ENCODE data around the gene ANGPTL2.

Gene ANGPTL2

GRCh38 chr9:127116957-127117356 lies 5.5 kb downstream of the ANGPTL2 start:
- no peak overlapping the region for H2AFZ ChIP-seq (ENCODE audit: low read depth, low read length)
- no peaks in the 10 kb centered on the region for H3K79me2 ChIP-seq (ENCODE audit: insufficient read depth, low read length)
- H4K20me1 ChIP-seq (ENCODE audit: insufficient read depth, low read length): peaks cover 7% of the 10 kb centered on the region; the same call in 1 of the 2 replicates
- DNase-seq (no peak), ATAC-seq (ENCODE audit: insufficient read depth, low read depth) (no peak)
- no peaks in the 10 kb centered on the region for H3K9me3 ChIP-seq (ENCODE audit: insufficient read depth, low read length, severe bottlenecking)
- TF ChIP-seq CTCF (IDR thresholded peaks at IDR 0.05; ENCODE audit: borderline replicate concordance, extremely low read depth, low read length, poor library complexity, severe bottlenecking) (no peak), EZH2 (IDR thresholded peaks at IDR 0.05; ENCODE audit: borderline replicate concordance, low read depth, low read length, severe bottlenecking) (no peak)
- no peaks in the 10 kb centered on the region for H3K36me3 ChIP-seq (ENCODE audit: insufficient read depth, low read length)
- no peak overlapping the region for H3K4me2 ChIP-seq (ENCODE audit: insufficient read depth, low read length)
- no peak overlapping the region for H3K9ac ChIP-seq (ENCODE audit: low read depth, low read length)
- H3K4me3 ChIP-seq (ENCODE audit: low read depth in 1 of 2, low read length in 2 of 2): no peak overlapping the region
- peaks cover 8% of the 10 kb centered on the region for H3K27me3 ChIP-seq (ENCODE audit: insufficient read depth, low read length, poor library complexity)
- no peak overlapping the region for H3K27ac ChIP-seq (ENCODE audit: low read length)
- no peaks in the 10 kb centered on the region for H3K4me1 ChIP-seq (ENCODE audit: insufficient read depth, low read length)

- ATAC-seq (ENCODE audit: insufficient read depth, low read depth): peak; percentile 52
- H3K4me3 ChIP-seq (ENCODE audit: low read depth in 1 of 2, low read length in 2 of 2): no peak overlapping the region
- H4K20me1 ChIP-seq (ENCODE audit: insufficient read depth, low read length): peaks cover 7% of the 10 kb centered on the region; the same call in 1 of the 2 replicates
- H3K27me3 ChIP-seq (ENCODE audit: insufficient read depth, low read length, poor library complexity): peaks cover 8% of the 10 kb centered on the region
- TF ChIP-seq EZH2 (IDR thresholded peaks at IDR 0.05; ENCODE audit: borderline replicate concordance, low read depth, low read length, severe bottlenecking) (no peak), CTCF (IDR thresholded peaks at IDR 0.05; ENCODE audit: borderline replicate concordance, extremely low read depth, low read length, poor library complexity, severe bottlenecking) (no peak)
- H2AFZ ChIP-seq (ENCODE audit: low read depth, low read length): no peak overlapping the region
- peak; percentile 36 for DNase-seq
- H3K9me3 ChIP-seq (ENCODE audit: insufficient read depth, low read length, severe bottlenecking): no peaks in the 10 kb centered on the region
- H3K4me1 ChIP-seq (ENCODE audit: insufficient read depth, low read length): no peaks in the 10 kb centered on the region
- H3K9ac ChIP-seq (ENCODE audit: low read depth, low read length): no peak overlapping the region
- H3K36me3 ChIP-seq (ENCODE audit: insufficient read depth, low read length): no peaks in the 10 kb centered on the region
- H3K27ac ChIP-seq (ENCODE audit: low read length): no peak overlapping the region
- H3K79me2 ChIP-seq (ENCODE audit: insufficient read depth, low read length): no peaks in the 10 kb centered on the region
- H3K4me2 ChIP-seq (ENCODE audit: insufficient read depth, low read length): no peak overlapping the region
Measured at GRCh38 chr9:127116088-127116726, 6.2 kb downstream of the ANGPTL2 start.

- no peak for ATAC-seq (ENCODE audit: insufficient read depth, low read depth)
- Histone ChIP-seq H4K20me1 (ENCODE audit: insufficient read depth, low read length) (peaks cover 7% of the 10 kb centered on the region; the same call in 1 of the 2 replicates), H3K4me1 (ENCODE audit: insufficient read depth, low read length) (no peaks in the 10 kb centered on the region), H3K27ac (ENCODE audit: low read length) (no peak overlapping the region), H3K9ac (ENCODE audit: low read depth, low read length) (no peak overlapping the region), H3K9me3 (ENCODE audit: insufficient read depth, low read length, severe bottlenecking) (no peaks in the 10 kb centered on the region), H2AFZ (ENCODE audit: low read depth, low read length) (no peak overlapping the region), H3K36me3 (ENCODE audit: insufficient read depth, low read length) (no peaks in the 10 kb centered on the region), H3K4me2 (ENCODE audit: insufficient read depth, low read length) (no peak overlapping the region), H3K4me3 (ENCODE audit: low read depth in 1 of 2, low read length in 2 of 2) (no peak overlapping the region), H3K27me3 (ENCODE audit: insufficient read depth, low read length, poor library complexity) (peaks cover 20% of the 10 kb centered on the region), H3K79me2 (ENCODE audit: insufficient read depth, low read length) (no peaks in the 10 kb centered on the region)
- no peak for DNase-seq
- no peak for TF ChIP-seq EZH2 (IDR thresholded peaks at IDR 0.05; ENCODE audit: borderline replicate concordance, low read depth, low read length, severe bottlenecking)
- no peak for TF ChIP-seq CTCF (IDR thresholded peaks at IDR 0.05; ENCODE audit: borderline replicate concordance, extremely low read depth, low read length, poor library complexity, severe bottlenecking)
Measured at GRCh38 chr9:127114606-127115005, 7.8 kb downstream of the ANGPTL2 start.

Measured in DND-41 (cell line).